Measurements from ENCODE around the gene CRYBB3.

DNA sequence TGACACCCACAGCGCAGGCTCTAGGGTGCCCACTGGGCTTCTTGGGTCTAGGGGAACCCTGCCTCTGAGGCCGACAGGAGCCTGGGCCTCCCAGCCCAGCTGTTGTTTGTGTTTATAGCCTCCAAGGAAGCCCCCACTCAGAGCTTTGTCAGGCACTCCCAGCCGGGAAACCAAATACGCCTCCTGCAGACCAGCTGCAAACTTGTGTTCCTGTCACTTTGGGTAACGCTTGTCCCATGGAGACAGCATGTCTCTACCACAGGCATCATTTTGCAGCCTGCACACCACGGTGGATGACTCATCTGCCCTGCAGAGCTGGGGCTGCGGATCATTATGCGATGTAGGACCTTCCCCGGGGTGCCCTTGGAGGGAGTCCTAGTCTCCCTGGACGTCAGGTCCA is 40.6 kb upstream of the CRYBB3 start:
- TF ChIP-seq, protein P1, sequence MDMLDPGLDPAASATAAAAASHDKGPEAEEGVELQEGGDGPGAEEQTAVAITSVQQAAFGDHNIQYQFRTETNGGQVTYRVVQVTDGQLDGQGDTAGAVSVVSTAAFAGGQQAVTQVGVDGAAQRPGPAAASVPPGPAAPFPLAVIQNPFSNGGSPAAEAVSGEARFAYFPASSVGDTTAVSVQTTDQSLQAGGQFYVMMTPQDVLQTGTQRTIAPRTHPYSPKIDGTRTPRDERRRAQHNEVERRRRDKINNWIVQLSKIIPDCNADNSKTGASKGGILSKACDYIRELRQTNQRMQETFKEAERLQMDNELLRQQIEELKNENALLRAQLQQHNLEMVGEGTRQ (IDR thresholded peaks at IDR 0.05; ENCODE audit: low read depth, low read length) = no peak
- TF ChIP-seq, protein P2, sequence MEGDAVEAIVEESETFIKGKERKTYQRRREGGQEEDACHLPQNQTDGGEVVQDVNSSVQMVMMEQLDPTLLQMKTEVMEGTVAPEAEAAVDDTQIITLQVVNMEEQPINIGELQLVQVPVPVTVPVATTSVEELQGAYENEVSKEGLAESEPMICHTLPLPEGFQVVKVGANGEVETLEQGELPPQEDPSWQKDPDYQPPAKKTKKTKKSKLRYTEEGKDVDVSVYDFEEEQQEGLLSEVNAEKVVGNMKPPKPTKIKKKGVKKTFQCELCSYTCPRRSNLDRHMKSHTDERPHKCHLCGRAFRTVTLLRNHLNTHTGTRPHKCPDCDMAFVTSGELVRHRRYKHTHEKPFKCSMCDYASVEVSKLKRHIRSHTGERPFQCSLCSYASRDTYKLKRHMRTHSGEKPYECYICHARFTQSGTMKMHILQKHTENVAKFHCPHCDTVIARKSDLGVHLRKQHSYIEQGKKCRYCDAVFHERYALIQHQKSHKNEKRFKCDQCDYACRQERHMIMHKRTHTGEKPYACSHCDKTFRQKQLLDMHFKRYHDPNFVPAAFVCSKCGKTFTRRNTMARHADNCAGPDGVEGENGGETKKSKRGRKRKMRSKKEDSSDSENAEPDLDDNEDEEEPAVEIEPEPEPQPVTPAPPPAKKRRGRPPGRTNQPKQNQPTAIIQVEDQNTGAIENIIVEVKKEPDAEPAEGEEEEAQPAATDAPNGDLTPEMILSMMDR (conservative IDR thresholded peaks at IDR 0.05; ENCODE audit: low read depth, low read length) = no peak
- TF ChIP-seq POLR2A (IDR thresholded peaks at IDR 0.05; ENCODE audit: low read depth, low read length) = no peak
- TF ChIP-seq RCOR1 (IDR thresholded peaks at IDR 0.05; ENCODE audit: insufficient replicate concordance, low read length) = no peak
- no peak for TF ChIP-seq CEBPB (IDR thresholded peaks at IDR 0.05; ENCODE audit: low read depth, low read length)
- no peak for TF ChIP-seq RAD21 (IDR thresholded peaks at IDR 0.05; ENCODE audit: low read length)
- no peak for TF ChIP-seq FOS (IDR thresholded peaks at IDR 0.05; ENCODE audit: low read depth, low read length)
- no peak for TF ChIP-seq RFX5 (IDR thresholded peaks at IDR 0.05; ENCODE audit: low read depth, low read length)
